HG03196 (cell line): ENCODE measurements around the gene DNAH10.
"Not testable (repeated sequence)": the region's sequence is repeated elsewhere in the genome, so short reads cannot be mapped to it uniquely, and the experiment has no call there.

Experiments
- ATAC-seq: cut with Tn5 transposase; IDR thresholded peaks from one replicate; pipeline ENCODE4 v1.9.1; 2021; ENCODE audit not compliant: unreplicated experiment

Gene DNAH10

DNA sequence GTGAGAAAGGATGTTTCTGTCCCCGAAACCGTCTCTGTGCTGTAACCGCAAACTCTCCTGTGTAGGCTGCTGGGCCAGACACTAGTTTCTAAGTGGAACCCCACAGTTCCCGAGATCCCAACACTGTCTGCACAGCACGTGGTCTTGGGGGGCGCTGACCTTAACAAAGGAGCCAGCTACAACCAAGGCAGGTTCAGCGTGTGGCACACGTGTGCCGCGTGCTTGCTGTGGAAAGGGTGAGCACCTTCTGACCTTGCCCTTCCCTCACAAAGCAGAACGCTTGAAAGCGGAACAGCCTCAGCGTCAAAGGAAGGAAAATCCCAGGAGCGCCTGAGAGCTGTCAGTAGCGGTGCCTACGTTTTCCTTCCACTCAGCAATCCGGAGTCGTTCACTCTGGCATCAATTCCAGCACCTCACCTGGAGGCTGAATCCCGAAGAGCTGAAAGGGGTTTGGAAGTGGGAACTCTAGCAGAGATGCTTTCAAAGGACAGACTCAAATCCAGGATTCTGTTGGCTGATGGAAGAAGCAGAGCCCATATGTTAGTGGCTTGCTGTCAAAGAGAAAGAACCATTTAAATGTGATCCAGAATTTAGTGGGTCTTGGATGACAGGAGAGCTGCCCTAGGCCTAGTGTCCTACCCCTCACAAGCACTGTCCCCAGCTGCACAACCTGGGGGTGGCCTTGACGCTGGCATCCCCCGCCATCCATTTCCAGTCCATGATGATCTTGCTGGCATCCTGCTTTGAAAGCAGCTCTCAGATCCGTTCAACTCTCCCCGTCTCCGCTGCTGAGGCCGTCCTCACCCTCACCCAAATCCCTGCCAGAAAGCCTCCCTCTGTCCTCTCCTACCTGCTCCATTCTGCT lies 183.4 kb downstream of the DNAH10 start:
- ATAC-seq, result no peak

DNA sequence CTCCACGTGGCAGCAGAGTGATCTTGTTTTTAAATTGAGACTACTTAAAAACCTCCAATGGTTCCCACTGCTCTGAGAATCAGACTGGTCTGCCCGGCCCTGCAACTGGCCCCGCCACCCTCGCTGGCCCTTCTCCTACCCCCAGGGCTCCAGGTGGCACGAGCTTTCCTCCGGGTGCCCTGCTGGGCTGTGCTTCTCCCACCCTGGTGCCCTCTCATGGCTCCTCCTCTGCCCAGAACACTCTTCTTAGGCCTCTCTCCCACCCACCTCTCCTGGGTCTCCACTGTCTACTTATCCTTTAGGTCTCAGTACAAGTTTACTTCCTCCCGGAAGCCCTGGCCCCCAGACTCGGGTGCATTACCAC lies 184.0 kb downstream of the DNAH10 start:
- ATAC-seq, result no peak

- not testable (repeated sequence) for ATAC-seq
Observed at GRCh38 chr12:123946516-123947505, 184.7 kb downstream of the DNAH10 start.

DNA sequence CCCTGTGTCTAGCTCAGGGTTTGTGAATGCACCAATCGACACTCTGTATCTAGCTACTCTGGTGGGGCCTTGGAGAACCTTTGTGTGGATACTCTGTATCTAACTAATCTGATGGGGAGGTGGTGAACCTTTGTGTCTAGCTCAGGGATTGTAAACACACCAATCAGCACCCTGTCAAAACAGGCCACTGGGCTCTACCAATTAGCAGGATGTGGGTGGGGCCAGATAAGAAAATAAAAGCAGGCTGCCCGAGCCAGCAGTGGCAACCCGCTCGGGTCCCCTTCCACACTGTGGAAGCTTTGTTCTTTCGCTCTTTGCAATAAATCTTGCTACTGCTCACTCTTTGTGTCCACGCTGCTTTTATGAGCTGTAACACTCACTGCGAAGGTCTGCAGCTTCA lies 185.4 kb downstream of the DNAH10 start:
- not testable (repeated sequence) for ATAC-seq

DNA sequence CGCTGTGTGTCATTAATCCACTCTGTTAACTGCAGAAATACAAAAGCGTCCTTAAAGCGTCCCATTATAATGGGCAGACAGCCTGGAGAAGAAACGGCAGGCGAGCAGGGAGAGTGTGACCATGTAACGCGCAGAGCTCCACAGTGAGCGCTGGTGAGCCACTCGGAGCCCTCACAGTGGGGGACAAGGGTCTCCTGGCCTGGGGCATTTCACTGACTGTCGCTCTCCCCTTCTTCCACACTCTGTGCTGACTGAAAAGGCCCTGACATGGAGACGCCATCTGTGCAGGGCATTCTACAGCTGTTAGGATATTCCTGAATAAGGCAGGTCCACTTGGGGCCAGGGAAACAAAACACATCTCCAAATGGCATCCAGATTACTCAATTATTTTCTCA lies 186.3 kb downstream of the DNAH10 start:
- no peak for ATAC-seq

DNA sequence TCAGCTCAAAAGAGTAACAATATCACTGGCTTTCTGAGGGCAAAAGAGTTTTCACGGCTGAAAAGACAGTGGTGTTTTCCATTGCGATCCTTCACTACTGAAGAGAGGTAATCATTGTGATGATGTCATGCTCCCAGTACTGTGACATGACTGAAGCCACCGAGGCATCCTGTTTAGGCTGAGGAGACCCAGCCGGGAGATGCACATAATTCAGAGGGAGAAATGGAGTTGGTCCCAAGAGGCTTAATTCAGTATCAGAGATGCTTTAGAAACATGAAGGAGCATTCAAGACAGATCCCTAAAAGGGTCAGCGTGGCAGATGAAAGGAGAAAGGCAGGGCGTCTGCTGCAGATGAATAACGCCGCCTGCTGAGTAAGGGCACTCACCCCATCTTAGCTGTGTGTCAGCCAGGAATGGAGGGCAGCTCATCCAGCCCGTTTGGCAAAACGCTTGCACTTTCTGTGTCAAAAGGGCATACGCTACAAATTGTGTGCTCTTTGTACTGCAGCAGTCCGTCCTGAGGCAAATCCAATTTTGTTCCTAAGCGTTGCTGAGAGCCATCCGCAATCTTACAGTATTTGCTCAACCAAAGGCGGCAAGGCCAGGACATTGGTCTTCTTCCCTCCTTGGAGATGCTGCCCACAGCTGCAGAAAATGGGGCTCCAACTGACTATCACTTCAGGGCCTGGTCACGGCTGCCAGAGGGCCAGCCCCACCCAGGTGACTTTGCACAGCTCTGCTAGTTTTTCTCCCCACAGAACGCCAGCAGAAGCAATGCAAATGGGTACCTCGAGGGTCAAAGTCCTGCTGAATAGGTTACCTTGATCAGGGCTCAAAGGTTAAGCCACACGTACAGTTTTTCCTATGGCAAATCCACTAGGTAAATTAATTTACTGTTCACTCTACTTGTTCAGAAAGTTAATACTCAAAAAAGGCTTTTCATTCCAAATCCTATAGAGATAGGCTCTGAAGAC lies 187.0 kb downstream of the DNAH10 start:
- ATAC-seq, result no peak

DNA sequence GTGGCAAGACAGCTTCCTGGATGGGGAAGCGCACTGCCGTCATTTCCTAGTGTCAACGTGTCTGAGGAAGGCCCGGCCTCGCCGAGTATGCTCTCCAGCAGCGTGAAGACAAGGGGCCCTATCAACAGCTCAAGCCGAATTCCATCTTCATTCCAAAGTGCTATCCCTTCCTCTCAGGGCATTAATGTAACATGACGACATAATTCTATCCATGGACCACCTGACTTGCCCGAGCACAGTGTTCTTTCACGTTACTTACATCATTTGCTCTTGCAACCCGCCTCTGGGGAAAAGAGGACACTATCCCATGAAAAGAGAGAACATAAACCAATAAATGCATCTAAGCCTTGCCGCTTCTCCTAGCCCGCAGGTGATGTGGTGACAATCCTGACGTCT lies 187.7 kb downstream of the DNAH10 start:
- ATAC-seq, result no peak

GRCh38 chr12:123950476-123951349 lies 188.6 kb downstream of the DNAH10 start:
- no peak for ATAC-seq

GRCh38 chr12:123951467-123951866 lies 189.4 kb downstream of the DNAH10 start:
- no peak for ATAC-seq

- ATAC-seq, result no peak
Observed at GRCh38 chr12:123952037-123952436, 189.9 kb downstream of the DNAH10 start.

- no peak for ATAC-seq
Observed at GRCh38 chr12:123954647-123955350, 192.7 kb downstream of the DNAH10 start.

DNA sequence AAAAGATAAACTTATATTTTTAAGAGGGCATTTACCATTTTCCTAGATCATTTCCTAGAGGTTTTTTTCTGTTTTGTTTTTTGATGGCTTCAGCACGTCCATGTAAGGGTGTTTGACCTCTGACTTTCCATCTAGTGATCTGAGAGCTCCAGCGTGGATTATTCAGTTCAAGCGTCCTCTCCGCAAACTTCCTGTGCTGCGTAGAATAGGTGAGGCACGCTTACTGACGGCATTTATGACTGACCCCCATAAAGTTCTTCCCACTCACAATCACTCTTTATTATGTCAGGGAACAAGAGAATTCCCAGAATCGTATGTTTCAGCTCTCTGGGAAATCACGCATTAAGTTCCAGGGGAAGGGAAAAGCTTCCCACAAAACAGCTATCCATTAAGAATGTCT lies 194.1 kb downstream of the DNAH10 start:
- ATAC-seq, result no peak

DNA sequence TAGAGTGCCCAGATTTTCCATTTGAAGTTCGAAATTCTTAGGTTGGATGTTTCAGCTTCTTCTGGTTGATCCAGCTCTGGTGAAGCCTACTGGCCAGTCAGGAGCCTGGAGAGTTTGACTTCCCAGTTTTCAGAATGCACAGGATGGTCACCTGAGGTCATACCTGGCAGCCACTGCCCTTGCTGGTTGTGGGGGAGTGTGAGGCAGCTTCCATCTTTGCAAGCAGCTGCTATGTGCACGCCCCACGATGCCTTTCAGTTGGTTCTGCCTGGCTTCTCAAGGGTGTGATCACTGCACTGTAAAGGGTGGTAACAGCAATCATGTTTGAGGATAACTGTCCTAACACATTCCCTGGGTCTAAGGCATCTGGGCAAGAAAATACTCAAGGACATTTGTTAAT lies 195.1 kb downstream of the DNAH10 start:
- ATAC-seq, result no peak

- no peak for ATAC-seq
Observed at GRCh38 chr12:123958462-123958861, 196.4 kb downstream of the DNAH10 start.

GRCh38 chr12:123958876-123959275 lies 196.8 kb downstream of the DNAH10 start:
- ATAC-seq, result no peak

DNA sequence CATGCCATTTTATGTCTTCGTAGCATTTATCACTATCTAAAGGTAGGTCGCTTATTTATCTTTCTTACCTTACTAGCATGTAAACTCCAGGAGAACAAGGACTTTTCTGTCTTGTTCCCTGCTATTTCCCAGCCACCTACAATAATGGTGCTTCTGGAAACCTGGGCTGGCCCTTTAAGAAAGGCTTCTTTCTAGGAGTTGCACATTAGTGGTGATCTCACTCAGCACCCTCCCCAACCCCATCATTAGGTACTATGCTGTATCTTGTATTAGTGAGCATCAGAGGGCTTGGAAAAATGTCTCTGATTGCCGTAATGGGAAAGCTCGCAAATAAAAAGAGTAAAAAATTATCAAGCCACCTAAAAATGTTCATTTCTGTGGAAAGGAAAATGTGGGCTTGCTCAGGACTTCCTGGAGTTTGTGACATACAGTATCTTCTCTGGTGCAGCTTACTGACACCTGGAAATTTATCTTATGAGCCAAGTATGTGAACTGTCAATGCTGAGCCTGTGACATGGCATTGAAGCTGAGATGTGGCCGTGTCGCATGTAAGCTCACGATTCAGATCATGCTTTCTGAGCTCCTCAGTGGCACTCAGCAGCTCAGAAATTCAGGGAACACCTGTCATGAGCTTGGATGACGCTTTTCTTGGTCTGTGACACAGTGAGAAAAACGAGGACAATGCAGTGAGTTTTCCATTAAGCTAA lies 198.1 kb downstream of the DNAH10 start:
- no peak for ATAC-seq

GRCh38 chr12:123960856-123961255 lies 198.8 kb downstream of the DNAH10 start:
- no peak for ATAC-seq

DNA sequence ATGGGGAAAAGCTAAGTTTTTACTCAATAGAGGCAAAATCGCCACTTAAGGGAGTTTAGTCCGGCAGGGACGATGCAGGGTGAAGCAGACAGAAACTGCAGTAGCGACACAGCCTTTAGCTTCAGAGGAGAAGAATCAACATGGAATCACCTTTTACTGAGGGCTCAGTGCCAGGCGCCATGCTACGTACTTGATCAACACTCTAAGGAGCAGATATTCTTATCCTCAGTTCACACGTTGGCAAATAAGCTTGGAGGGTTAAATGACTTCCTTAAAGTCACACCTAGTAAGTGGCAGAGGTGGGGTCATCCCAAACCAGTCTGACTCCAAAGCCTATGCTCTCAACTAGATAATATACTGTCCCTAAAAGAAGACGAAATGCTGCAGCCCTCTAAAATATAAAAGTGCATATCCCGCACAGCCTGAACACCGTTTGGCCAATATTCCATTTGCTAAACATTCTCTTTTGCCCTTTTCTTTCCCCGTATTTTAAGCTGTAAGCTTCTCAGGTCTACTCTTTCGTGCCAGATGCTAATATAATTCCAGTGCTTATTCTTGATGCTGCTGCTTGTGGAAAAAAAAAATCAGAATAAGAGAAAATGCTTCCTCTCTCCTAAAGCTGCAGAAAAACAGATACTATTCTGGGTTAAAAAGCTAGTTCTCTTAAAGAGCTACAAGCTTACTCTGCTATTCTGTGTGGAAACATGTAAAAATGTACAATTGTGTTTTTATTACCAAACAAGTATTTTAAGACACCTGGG lies 199.7 kb downstream of the DNAH10 start:
- ATAC-seq, result no peak
